ENCODE measurements around the gene ZNG1A. TPM values are rescaled to one million over a fixed set of nuclear protein-coding genes. Genes with fewer than 3 reads are reported as not detected.

The ZNG1A gene
- polyA plus RNA-seq, 3 donors from 2014 or later = 9.6 to 15.3 (median 11.6) TPM

Other genes starting within 250 kb of the ZNG1A start
- 1 to 10 TPM; 1.1 to 1.9 (median 1.2) TPM for gene WASHC1, start 149.6 kb downstream of the ZNG1A start, polyA plus RNA-seq
- gene FOXD4, start 60.6 kb downstream of the ZNG1A start, polyA plus RNA-seq = not detected
- 10 to 100 TPM; 15.3 to 81.9 (median 25.7) TPM for gene DOCK8, start 35.8 kb upstream of the ZNG1A start, polyA plus RNA-seq

All from immature natural killer cell (primary cell).